WTC11 (cell line): ENCODE results near the gene NRXN2.

Source experiments
- CREB1 ChIP-seq: sonication (generic); formaldehyde crosslinking; IDR thresholded peaks from 2 replicates; pipeline ENCODE4 v1.8.0; 2023; ENCODE audit warnings: mild to moderate bottlenecking, missing genetic modification reagents
- JUN ChIP-seq: sonication (generic); formaldehyde crosslinking; IDR thresholded peaks from 2 replicates; pipeline ENCODE4 v1.8.0; 2023; ENCODE audit warnings: mild to moderate bottlenecking, missing genetic modification reagents
- MXD4 ChIP-seq: fragments of 250-450 bp; sonication (Bioruptor Pico); IDR thresholded peaks from 2 replicates; pipeline ENCODE4 v1.8.0; 2021; ENCODE audit warnings: mild to moderate bottlenecking, moderate library complexity, borderline replicate concordance
- RELA ChIP-seq: sonication (generic); formaldehyde crosslinking; IDR thresholded peaks from 2 replicates; pipeline ENCODE4 v1.8.1; 2022; ENCODE audit warnings: missing genetic modification reagents, mild to moderate bottlenecking, borderline replicate concordance
- TF ChIP-seq, protein P1 (sequence below): fragments of 200-600 bp; IDR thresholded peaks from 2 replicates; pipeline ENCODE4 v1.8.0; 2022; ENCODE audit warnings: antibody characterized with exemption

DNA sequence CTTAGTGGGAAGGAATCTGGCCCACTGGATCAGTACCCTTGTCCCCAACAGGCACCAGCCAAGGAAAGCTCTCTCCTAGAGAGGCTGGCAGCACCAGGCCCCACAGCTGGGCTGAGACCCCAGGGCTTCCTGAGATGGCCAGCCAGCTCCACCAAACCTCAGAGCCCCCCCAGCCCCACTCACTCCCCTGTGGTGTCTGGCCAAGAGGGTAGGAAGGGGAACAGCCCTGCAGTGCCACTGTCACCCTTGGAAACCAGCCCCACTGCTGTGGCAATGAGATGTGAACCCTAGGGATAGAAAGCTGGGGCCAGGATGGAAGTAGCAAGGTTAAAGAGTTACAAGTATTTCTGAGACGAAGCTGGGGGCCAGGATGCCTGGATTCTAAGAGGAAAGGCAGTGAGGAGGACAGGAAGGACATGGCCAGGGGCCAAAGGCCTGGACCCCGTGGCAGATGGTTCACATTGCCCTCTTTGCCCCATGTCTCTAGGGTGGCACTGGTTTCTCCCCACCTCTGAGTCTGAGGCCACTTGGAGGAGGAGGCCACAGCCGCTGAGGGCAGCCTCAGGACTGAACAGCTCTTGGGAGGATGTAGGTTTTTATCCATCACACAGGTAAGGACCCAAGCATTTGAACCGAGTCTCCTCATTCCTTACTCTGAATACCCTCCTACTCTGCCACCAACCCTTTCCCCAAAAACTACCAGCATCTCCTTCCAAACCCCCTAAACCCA lies 28.8 kb downstream of the NRXN2 start:
- TF ChIP-seq MXD4 (CRISPR knock-in tag), result no peak
- TF ChIP-seq, protein P1, sequence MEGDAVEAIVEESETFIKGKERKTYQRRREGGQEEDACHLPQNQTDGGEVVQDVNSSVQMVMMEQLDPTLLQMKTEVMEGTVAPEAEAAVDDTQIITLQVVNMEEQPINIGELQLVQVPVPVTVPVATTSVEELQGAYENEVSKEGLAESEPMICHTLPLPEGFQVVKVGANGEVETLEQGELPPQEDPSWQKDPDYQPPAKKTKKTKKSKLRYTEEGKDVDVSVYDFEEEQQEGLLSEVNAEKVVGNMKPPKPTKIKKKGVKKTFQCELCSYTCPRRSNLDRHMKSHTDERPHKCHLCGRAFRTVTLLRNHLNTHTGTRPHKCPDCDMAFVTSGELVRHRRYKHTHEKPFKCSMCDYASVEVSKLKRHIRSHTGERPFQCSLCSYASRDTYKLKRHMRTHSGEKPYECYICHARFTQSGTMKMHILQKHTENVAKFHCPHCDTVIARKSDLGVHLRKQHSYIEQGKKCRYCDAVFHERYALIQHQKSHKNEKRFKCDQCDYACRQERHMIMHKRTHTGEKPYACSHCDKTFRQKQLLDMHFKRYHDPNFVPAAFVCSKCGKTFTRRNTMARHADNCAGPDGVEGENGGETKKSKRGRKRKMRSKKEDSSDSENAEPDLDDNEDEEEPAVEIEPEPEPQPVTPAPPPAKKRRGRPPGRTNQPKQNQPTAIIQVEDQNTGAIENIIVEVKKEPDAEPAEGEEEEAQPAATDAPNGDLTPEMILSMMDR, result no peak
- no peak for TF ChIP-seq JUN (CRISPR knock-in tag)
- no peak for TF ChIP-seq RELA (CRISPR knock-in tag)
- no peak for TF ChIP-seq CREB1
